PC-9 (cell line): ENCODE results near the gene HHATL.

Source experiments
- CTCF ChIP-seq: fragments of 200-600 bp; sonication (generic); conservative IDR thresholded peaks from 2 replicates; pipeline ENCODE4 v1.6.1; 2017; ENCODE audit warnings: mixed run types, antibody characterized with exemption, mild to moderate bottlenecking, moderate library complexity
- EZH2 ChIP-seq: fragments of 200-600 bp; sonication (generic); IDR thresholded peaks from 2 replicates; pipeline ENCODE4 v1.8.0; 2017; ENCODE audit warnings: antibody characterized with exemption, low read depth

- no peak for TF ChIP-seq EZH2
- TF ChIP-seq CTCF: no peak
These were observed 33.5 kb upstream of the HHATL start for GRCh38 chr3:42736081-42736480.
